Sciatic nerve (tissue), 2 donors: Measurements from ENCODE around the gene NPEPL1. TPM values are rescaled to one million over a fixed set of nuclear protein-coding genes. Genes with fewer than 3 reads are reported as not detected.

ENCODE experiments used
- ATAC-seq: fragments of 200-7000 bp; cut with Tn5 transposase; one replicate; pipeline ENCODE4 v1.9.1; 2020; ENCODE audit warnings: mild to moderate bottlenecking, moderate library complexity
- DNase-seq: peaks from one replicate; pipeline ENCODE4 v3.0.0-alpha.2; 2020; ENCODE audit warnings: low spot score
- intact Hi-C: fragments of 100-400 bp; cut with DNase I; formaldehyde crosslinking; loops from one replicate; pipeline ENCODE4 v1.14.2; 2022
- total RNA-seq: library from RNA; stranded (reverse); fragmentation: NEBNext Ultra II Directional; extraction: Animal tissue kit (Norgen Biotek cat#: 25700); gene quantifications from one replicate; pipeline ENCODE4 v1.2.1, GENCODE V29; 2021
- donor health status: DM: no; HTN: no; CAD: no.
- donor health status: DM: no; HTN: no; CAD: no.

NPEPL1 gene
- total RNA-seq, 1 donor from 2014 or later = 47.5 TPM

DNA sequence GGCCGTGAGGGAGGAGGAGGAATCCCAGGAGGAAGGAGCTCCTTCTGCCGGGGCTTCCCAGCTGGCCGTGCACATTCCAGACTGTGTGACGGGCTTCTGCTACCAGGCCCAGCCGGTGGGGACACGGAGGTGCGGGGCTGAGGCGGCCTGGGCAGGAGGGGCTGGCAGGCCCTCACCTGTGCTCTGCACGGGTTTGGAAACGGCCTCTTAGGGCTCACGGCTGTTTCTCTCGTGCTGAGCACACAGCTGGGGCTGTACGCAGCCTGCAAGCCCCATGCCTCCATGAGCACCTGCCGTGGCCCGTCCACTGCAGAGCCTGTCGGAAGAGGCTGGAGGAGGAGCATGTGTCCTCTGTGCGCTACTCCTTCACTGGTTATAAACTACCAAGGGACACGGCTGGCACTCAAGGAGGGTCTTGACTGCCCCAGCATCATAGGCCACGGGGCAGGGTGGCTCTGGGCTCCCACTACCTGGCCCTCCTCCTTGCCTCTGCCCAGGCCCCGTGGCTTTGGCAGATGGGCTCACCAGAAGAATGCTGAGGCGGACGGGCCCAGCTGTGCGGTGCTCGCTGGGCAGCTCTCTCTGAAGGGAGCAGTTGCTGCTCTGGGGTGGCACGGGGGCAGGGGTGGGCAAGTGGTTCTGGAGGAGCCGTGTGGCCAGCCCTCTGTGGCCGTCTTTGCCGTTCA lies 15.8 kb downstream of the NPEPL1 start:
- peak; percentile 28 for DNase-seq
- intact Hi-C loops = no loop called here
- ATAC-seq = no peak

DNA sequence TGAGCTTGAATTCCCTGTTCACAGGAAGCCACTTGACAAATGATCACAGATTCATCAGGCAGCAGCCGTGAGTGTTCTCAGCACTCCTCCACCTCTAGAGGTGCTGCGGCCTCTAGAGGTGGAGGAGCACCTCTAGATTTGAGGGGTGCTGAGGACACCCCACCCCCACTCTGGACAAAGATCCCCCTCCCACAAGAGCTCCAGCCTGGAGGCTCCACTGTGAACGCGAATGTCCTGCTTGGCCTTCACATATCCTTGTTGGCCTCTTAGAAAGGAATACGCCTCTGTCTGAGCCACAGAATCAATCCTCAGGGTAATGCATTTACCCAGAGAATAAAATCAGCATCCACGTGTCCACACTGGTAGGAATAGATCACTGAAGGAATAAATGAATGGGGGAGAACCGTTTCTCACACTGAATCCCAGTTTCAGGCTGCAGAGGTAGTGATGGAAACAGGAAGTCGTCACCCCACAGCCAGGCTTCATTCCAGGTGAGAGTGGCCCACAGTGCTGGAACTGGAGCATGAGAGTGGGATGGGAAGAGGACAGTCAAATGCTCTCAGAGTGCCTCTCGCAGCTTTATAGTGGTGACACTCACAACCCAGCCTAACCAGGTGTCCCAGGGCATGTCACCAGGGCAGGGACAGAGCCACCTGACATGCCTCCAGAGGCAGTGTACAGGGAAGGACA lies 16.6 kb downstream of the NPEPL1 start:
- intact Hi-C loops = no loop called here
- ATAC-seq (no peak), DNase-seq (peak; percentile 30)

DNA sequence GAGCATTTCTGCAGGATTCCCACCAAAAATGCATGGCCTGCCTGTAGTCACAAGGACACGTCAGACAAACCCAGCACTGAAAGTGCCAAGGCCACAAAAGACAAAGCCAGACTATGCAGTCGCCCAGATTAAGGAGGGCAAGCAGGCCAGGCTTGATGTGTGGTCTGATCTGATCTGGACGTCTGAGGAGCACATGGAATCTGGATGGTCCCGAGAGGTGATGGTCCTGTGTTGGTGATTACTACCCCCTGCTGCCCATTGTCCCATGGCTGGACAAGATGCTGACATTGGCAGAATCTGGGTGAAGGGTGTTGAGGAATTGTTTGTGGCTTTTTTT lies 17.1 kb downstream of the NPEPL1 start:
- intact Hi-C loops = no loop called here
- ATAC-seq (no peak), DNase-seq (no peak)

DNA sequence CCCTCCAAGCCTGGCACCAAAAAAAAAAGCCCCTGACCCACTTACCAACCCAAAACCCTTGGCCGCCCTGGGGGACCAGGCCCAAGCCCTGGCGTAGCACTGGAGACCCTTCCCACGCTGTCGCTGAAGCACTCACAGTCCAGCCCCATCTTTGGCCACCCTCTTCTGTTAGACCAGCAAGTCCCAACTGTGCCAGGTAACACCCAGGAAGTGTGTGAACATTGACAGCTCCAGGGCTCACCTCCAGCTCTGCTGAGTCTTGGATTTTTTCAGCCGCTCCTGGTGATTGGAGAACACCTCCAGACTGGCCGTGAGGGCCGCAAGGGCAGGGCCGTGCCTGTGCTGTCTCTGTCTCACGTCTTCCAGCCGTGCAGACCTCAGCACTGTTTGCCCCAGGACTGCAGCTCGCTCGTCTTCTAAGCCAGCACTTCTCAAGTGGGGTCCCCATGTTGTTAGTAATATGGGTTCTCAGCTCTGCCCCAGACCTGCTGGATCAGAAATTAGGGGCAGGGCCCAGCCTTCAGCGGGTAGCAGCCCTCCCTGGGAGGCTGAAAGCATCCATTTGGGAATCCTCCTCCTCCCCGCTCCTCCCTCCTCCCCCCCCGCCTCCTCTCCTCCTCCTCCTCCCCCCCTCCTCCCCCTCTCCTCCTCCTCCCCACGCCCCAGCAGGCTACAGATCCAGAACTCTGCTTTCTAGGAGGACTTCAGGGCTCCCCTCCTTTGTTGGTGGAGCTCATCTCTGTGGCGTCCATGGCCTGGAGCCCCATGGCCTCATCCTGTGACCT lies 18.1 kb downstream of the NPEPL1 start:
- intact Hi-C loops = no loop called here
- no peak for ATAC-seq
- DNase-seq = peak; percentile 53

DNA sequence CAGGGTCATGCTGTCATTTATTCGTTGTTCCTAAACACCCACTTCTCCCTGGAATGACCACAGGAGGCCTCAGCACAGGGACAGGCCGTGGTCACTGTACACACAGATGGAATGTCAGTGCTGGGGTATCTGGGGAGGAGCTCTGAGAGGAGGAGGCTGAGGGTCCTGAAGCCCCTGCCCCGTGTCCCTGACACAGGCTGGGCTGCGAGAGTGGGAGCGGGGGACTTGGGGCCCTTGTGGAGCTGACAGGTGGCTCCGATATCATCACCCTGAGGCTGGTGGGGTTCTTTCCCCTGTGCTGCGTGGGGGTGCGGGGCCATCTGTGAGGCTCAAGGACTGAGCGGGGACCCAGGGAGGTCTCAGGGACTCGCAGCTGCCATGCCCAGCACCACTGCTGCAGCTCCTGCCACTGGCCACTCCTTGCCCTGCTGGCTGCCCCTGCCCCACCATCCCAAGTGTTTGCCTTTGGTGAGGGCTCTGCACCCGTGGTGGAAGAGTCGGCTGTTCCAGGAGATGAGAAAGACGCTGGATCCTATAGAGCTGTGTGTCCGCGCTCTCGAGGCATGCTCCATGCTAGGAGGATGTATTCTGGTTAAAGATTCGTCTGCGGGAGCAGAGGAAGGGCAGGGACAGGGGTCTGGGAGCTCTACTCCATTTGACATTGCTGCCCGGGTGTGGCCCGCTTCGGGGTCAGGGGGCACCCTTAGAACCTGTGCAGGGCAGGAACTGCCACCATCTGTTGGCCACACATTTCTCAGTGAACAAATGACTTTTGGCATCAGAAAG lies 18.9 kb downstream of the NPEPL1 start:
- intact Hi-C loops = no loop called here
- DNase-seq = peak; percentile 32
- ATAC-seq = no peak

DNA sequence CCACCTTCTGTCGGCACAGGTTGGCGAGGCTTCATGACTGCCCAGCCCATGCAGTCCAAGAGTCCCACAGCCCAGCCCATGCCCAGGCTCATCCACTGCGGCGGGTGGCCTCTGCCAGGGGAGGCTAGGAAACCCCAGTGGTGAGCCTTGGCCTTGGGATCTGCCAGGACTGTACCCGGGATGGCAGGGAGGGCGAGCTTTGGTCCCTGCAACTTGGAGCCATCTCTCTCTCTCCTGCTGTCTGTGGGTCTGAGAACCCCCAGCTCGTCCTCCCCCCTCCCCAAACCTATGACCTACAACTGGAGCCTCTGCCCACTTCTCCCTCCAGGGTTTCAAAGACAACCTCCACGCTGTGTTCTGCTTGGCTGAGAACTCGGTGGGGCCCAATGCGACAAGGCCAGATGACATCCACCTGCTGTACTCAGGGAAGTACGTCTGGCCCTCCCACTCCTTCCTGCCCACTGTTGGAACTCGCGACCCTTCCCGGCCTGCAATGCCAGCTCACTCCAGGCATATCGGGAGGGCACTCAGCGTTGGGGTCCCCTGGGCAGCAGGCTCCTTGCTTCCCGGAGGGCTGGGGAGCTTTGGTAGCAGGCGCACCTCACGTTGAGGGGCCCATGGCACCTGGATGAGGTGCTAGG lies 19.7 kb downstream of the NPEPL1 start:
- ATAC-seq = no peak
- intact Hi-C loops = no loop called here

DNA sequence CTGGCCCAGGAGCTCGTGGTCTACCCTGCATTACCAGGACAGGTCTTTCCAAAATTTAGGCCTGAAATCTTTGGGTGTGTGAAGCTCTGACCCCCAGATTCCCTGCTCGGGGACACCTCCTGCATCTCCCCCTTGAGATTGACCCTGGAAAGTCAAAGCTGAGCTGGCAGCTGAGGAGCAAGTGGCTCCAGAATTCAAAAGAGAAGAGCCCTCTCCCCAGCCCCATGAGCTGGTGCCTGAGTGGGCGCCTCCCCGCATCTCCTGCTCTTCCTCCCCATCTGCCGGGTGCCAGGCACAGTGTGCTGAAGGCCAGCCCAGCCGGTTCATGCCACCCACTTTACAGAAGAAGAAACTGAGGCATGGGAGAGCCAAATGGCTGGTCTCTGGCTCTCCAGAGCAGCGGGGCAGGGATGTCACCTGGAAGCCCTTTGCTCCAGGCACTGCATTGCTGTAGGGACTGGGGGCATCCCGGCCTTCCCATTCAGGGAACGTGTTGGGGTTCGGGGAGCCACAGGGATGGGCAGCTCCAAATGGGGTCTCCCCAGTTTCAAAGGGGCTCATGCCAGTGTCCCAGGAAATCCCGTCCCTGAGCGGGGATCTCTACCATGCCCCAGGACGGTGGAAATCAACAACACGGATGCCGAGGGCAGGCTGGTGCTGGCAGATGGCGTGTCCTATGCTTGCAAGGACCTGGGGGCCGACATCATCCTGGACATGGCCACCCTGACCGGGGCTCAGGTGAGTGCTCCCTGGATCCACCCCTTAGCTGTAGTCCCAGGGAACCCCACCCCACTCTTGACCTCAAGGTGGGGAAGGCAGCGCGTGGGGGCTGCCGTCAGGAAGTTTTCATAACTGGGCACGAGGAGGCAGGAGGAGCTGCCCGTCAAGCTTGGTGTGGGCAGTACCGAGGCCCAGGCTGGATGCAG lies 20.5 kb downstream of the NPEPL1 start:
- DNase-seq (peak; percentile 51), ATAC-seq (no peak)
- intact Hi-C loops = no loop called here

More for the DNA sequence above, 19.7 kb downstream of the NPEPL1 start:
- peak; percentile 42 for DNase-seq

DNA sequence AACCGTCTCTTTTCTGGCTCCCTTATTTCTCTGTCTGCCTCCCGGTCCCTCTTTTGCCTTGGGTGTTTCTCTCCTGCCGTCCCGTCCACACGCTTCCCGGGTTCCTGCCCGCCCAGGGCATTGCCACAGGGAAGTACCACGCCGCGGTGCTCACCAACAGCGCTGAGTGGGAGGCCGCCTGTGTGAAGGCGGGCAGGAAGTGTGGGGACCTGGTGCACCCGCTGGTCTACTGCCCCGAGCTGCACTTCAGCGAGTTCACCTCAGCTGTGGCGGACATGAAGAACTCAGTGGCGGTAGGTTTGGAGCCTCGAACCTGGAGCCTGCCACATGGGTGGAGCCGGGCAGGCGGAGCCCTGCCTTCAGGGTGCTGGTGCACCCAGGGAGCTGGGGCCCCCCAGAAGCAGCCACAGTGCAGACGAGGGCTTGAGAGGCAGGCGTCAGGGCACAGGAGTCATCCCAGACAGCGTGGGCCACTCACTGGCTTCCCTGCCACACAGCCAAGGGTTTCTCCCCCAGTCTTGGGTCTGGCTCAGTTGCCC lies 21.3 kb downstream of the NPEPL1 start:
- ATAC-seq (no peak), DNase-seq (peak; percentile 49)
- intact Hi-C loops = no loop called here

DNA sequence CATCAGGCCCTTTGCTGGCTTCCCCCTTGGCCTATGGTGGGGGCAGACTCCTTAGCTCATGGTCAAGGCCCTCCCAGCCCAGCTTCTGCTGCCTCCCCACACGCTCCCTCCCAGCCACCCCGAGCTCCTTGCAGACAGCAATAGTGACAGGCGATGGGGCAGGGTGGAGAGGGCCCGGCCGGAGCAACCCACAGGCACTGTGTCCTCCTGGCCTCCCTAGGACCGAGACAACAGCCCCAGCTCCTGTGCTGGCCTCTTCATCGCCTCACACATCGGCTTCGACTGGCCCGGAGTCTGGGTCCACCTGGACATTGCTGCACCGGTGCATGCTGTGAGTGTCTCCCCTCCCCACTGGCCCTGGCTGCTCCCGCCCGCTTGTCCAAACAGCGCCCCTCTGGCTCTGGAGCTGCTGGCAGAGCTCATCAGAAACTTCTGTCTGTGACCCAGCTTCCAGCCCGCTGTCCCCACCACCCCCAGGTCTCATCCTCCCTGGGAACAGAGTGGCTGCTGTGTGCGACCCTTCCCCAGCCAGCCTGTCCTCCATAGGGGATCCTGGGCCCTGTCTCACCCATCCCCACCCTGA lies 21.8 kb downstream of the NPEPL1 start:
- DNase-seq (peak; percentile 44), ATAC-seq (no peak)
- intact Hi-C loops = no loop called here

DNA sequence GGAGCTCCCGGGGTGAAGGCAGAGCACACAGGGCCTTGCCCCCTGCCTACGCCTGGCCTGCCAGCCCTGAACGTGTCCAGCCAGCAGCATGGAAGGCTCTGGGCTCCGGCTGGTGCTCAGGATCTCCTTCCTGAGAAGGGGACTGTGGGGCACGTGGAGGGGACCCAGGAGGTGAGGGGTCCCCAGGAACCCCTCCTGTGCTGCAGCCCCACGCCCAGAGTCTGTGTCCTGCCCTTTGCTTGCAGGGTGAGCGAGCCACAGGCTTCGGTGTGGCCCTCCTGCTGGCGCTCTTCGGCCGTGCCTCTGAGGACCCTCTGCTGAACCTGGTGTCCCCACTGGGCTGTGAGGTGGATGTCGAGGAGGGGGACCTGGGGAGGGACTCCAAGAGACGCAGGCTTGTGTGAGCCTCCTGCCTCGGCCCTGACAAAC lies 22.3 kb downstream of the NPEPL1 start:
- intact Hi-C loops = no loop called here
- ATAC-seq (no peak), DNase-seq (peak; percentile 43)

DNA sequence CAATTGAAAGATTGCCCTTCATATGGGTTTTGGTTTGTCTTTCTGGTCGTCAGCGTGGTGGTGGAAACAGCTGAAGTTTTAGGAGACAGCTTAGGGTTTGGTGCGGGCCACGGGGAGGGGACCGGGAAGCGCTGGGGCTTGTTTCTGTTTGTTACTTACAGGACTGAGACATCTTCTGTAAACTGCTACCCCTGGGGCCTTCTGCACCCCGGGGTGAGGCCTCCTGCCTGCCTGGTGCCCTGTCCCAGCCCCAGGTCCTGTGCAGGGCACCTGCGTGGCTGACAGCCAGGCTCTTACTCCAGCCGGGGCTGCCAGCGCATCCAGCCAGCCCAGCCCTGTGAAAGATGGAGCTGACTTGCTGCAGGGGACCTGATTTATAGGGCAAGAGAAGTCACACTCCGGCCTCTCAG lies 22.8 kb downstream of the NPEPL1 start:
- DNase-seq (peak; percentile 44), ATAC-seq (no peak)
- intact Hi-C loops = no loop called here

DNA sequence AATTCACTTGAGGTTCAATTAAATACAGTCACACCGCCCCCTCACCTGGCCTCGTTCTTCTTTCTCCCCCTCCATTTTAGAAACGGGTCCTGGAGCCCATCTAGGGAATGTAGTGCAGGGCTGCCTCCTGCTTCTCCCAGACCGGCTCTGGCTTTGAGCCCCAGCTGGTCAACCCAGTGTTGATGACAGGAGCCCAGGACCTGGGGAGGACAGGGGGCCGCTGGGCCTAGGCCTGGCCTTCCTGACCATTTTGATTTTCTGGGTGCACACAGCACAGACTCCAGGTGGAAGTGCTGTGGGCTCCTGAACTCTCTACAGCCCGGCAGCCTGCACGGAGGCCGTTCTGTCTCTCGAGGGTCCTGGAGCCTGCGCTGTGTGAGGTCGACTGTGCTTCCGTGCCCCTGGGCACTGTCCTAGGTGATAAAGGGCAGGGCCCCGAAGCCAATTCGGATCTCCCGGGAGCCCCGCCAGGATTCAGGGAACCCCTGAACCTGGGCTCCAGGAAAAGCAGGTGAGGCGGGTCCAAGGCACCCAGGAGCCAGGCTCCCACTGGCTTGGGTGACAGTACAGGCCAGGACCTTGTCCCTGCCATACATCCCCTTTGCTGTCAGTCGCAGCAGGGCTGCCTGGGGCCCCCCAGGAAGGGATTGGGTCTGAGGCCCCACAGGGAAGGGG lies 23.3 kb downstream of the NPEPL1 start:
- intact Hi-C loops = no loop called here
- no peak for ATAC-seq
- peak; percentile 54 for DNase-seq

DNA sequence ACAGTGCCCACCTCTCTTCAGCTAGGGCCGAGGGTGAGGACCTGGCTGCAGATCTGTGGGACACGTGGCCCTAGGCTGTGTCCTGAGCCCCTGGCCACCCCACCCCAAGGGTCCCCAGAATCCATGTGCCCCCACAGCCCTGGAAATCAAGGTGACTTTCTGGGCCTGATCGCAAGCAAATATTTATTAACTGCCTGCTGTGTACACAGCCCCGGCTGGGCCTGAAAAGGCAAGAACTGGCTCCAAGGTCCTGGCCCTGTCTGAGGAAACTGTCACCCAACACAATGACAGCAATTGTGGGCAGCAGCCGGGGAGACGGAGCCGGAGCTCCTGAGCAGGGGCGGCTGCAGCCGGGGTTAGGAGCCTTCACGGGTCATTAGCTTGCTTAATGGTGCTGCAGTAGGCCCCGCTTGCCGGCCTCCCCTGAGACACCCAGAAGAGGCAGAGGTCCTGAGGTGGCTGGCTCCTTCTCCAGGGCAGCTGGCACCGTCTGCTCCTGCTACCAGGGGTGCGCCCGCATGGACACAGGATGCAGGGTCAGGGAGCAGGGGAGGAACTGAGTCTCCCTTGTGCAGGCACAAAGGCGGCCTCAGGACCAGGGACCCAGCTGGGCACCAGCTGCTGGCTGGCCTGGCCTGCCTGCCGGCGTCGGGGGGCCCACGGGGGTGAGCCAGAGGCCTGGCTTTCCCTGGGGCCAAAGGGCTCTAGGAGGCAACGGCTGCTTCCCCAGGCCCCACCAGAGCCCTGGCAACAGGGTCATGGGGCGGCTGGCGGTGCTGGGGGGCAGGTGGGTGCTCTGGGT lies 24.1 kb downstream of the NPEPL1 start:
- ATAC-seq = peak; percentile 33
- DNase-seq = peak; percentile 48
- intact Hi-C loops = no loop called here

DNA sequence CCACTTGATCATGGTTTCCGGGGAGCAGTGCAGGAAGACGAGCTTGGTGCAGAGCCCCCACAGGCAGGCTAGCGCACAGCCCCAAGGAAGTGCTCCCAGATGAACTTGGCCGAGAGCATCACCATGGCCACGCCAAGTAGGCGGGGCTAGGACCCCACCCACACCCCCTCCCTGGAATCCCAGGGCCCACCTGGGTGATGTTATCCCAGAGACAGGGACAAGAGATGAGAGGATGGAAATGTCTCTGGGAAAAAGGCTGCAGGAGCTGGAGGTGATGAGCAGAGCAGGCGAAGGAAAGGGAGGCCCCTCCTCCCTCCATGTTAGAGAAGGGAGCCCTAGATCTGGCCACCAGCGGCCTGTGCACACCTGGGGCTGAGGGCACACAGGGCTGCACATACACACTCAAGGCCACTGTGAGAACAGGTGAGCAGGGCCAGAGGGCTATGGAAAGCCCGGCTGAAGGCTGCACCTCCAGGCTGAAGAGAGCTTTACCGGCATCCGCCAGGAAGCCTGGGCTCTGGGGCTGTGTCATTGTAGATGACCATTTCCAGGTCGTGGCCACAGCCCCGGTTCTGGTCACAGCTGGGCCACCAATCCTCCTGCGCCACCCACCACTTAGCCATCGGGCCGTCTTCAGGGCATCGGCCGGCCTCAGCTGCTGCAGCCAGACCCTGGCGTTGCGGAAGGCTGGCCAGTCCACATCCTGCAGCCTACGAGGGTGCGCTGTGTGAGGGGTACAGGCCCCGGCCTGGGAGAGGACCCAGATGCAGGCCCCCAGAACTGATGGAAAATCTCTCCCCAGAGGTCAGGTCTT lies 24.9 kb downstream of the NPEPL1 start:
- peak; percentile 54 for DNase-seq
- intact Hi-C loops = no loop called here
- no peak for ATAC-seq

DNA sequence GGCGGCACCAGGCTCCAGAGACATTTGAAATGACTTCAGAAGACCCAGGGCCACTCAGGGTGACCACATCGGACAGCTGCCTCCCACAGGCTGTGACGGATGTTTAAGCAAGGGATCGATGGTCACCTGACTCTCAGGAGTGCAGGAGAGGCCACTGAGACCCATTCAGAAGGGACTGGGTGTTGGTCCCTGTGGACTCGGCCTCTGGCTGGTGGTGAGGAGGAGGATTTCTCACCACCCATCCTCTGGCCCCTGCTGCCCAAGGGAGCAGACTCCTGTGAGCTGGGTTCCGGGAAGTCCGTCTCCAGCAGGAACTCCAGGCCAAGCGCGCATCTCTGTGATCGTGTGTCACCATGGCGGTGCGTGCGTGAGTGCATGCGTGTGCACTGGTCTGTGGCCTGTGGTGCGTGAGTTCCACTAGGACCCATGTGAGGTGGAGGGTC lies 25.5 kb downstream of the NPEPL1 start:
- intact Hi-C loops = no loop called here
- ATAC-seq (no peak), DNase-seq (peak; percentile 42)
